ENCODE data around the gene OR5M8. TPM values are rescaled to one million over a fixed set of nuclear protein-coding genes. Genes with fewer than 3 reads are reported as not detected.

OR5M8 gene
- not detected in 2 replicates for total RNA-seq

- intact Hi-C loops (cut with micrococcal nuclease) = no loop called here
These were observed at the start of gene OR5M8 for GRCh38 chr11:56491270-56491669. OR5M8 (minus strand) TSS chr11:56491370; CDS start chr11:56491370, 0 bp downstream.

- intact Hi-C loops (cut with micrococcal nuclease) = no loop called here
These were observed 42.0 kb upstream of the OR5M8 start for GRCh38 chr11:56533054-56533740.

- intact Hi-C loops (cut with micrococcal nuclease) = no loop called here
These were observed 40.7 kb upstream of the OR5M8 start for GRCh38 chr11:56531856-56532255.

GRCh38 chr11:56522008-56522407, 30.8 kb upstream of the OR5M8 start:
- intact Hi-C loops (cut with micrococcal nuclease) = no loop called here

GRCh38 chr11:56513280-56513679, 22.1 kb upstream of the OR5M8 start:
- intact Hi-C loops (cut with micrococcal nuclease) = no loop called here

GRCh38 chr11:56509439-56509838, 18.3 kb upstream of the OR5M8 start:
- intact Hi-C loops (cut with micrococcal nuclease) = no loop called here

- intact Hi-C loops (cut with micrococcal nuclease) = no loop called here
These were observed 5.8 kb upstream of the OR5M8 start for GRCh38 chr11:56497010-56497409.

GRCh38 chr11:56495117-56495516, 3.9 kb upstream of the OR5M8 start:
- intact Hi-C loops (cut with micrococcal nuclease) = no loop called here

- intact Hi-C loops (cut with micrococcal nuclease) = no loop called here
These were observed 4.4 kb downstream of the OR5M8 start for GRCh38 chr11:56486801-56487200.

- intact Hi-C loops (cut with micrococcal nuclease) = no loop called here
These were observed 16.4 kb downstream of the OR5M8 start for GRCh38 chr11:56474729-56475235.

GRCh38 chr11:56473252-56473651, 17.9 kb downstream of the OR5M8 start, which contains the start of gene OR5M3:
OR5M3 (minus strand) TSS chr11:56473352; CDS start chr11:56470497, 2,855 bp downstream.
- intact Hi-C loops (cut with micrococcal nuclease) = no loop called here

GRCh38 chr11:56457076-56457475, 34.1 kb downstream of the OR5M8 start:
- intact Hi-C loops (cut with micrococcal nuclease) = no loop called here

GRCh38 chr11:56453521-56453920, 37.6 kb downstream of the OR5M8 start:
- intact Hi-C loops (cut with micrococcal nuclease) = no loop called here

Other genes with a start within 250 kb of the OR5M8 start
- not detected in 2 replicates for gene OR5T3, start 239.1 kb downstream of the OR5M8 start, total RNA-seq
- gene OR5T1, start 217.2 kb downstream of the OR5M8 start, total RNA-seq = not detected in 2 replicates
- not detected in 2 replicates for gene OR8H1, start 199.1 kb downstream of the OR5M8 start, total RNA-seq
- not detected in 2 replicates for gene OR8K3, start 176.2 kb downstream of the OR5M8 start, total RNA-seq
- not detected in 2 replicates for gene OR8K1, start 145.3 kb downstream of the OR5M8 start, total RNA-seq
- not detected in 2 replicates for gene OR8J1, start 137.1 kb downstream of the OR5M8 start, total RNA-seq
- not detected in 2 replicates for gene OR8U1, start 115.7 kb downstream of the OR5M8 start, total RNA-seq
- not detected in 2 replicates for gene OR5AL1, start 78.7 kb downstream of the OR5M8 start, total RNA-seq
- gene OR5M3, start 18.0 kb downstream of the OR5M8 start, total RNA-seq = not detected in 2 replicates
- not detected in 2 replicates for gene OR5M11, start 51.9 kb upstream of the OR5M8 start, total RNA-seq
- not detected in 2 replicates for gene OR5M10, start 86.4 kb upstream of the OR5M8 start, total RNA-seq
- gene OR5M1, start 123.5 kb upstream of the OR5M8 start, total RNA-seq = not detected in 2 replicates
- not detected in 2 replicates for gene OR5AP2, start 151.1 kb upstream of the OR5M8 start, total RNA-seq
- gene OR5AR1, start 172.3 kb upstream of the OR5M8 start, total RNA-seq = not detected in 2 replicates
- not detected in 2 replicates for gene OR9G1, start 207.7 kb upstream of the OR5M8 start, total RNA-seq

All from T-helper 2 cell treated with Interferon-gamma antibody and Interleukin-4, amounts not matched to agents 100 ng/mL and 5 ng/mL, for 36 hours (primary cell).